Activated CD8-positive, alpha-beta T cell treated with anti-CD3 and anti-CD28 coated beads for 36 hours (primary cell): ENCODE data around the gene C1orf21. TPM values are rescaled to one million over a fixed set of nuclear protein-coding genes. Genes with fewer than 3 reads are reported as not detected.
"Not testable (repeated sequence)": the region's sequence is repeated elsewhere in the genome, so short reads cannot be mapped to it uniquely, and the experiment has no call there.

Experiments
- ATAC-seq: fragments of 200-7000 bp; cut with Tn5 transposase; one replicate; pipeline ENCODE4 v1.10.0; 2021; ENCODE audit warnings: mild to moderate bottlenecking, moderate library complexity
- CTCF ChIA-PET: fragments of 350-600 bp; sonication (Branson Sonifier 250); formaldehyde crosslinking; loops from one replicate; lab custom pipeline; 2021; ENCODE audit warnings: antibody characterized with exemption; lab: Charles Lee
- POLR2A ChIA-PET: fragments of 350-600 bp; sonication (Branson Sonifier 250); formaldehyde crosslinking; loops from one replicate; lab custom pipeline; 2021; ENCODE audit warnings: antibody characterized with exemption; lab: Charles Lee
- DNase-seq: peaks from one replicate; pipeline ENCODE4 v3.0.0-alpha.2; 2020
- H3K27ac Mint-ChIP-seq: one replicate; pipeline ENCODE4 v1.8.0; 2021; ENCODE audit warnings: mild to moderate bottlenecking, mixed read lengths
- H3K27me3 Mint-ChIP-seq: one replicate; pipeline ENCODE4 v1.8.0; 2021; ENCODE audit warnings: mixed read lengths
- H3K36me3 Mint-ChIP-seq: one replicate; pipeline ENCODE4 v1.8.0; 2021; ENCODE audit warnings: low read depth, mixed read lengths
- H3K4me1 Mint-ChIP-seq: one replicate; pipeline ENCODE4 v1.8.0; 2021; ENCODE audit warnings: low read depth, mixed read lengths
- H3K4me3 Mint-ChIP-seq: one replicate; pipeline ENCODE4 v1.8.0; 2021; ENCODE audit warnings: mild to moderate bottlenecking, moderate library complexity, mixed read lengths
- H3K9me3 Mint-ChIP-seq: one replicate; pipeline ENCODE4 v1.8.0; 2021; ENCODE audit warnings: mixed read lengths
- CTCF ChIP-seq: fragments of 200-600 bp; IDR thresholded peaks from one replicate; pipeline ENCODE4 v1.8.0; 2022; ENCODE audit warnings: antibody characterized with exemption, mild to moderate bottlenecking
- intact Hi-C: fragments of 100-400 bp; cut with micrococcal nuclease; formaldehyde crosslinking; loops from one replicate; pipeline ENCODE4 v1.10.0; 2022
- total RNA-seq, 2 experiments: library from RNA; stranded (reverse); gene quantifications; one replicate each; pipeline ENCODE4 v1.2.3, GENCODE V29; 2021

C1orf21 gene
- total RNA-seq, 2 experiments from 2014 or later: 3.8 to 4.6 TPM

GRCh38 chr1:184608990-184609389 lies 222.2 kb downstream of the C1orf21 start:
- Mint-ChIP-seq H3K4me3 (no peak overlapping the region), H3K9me3 (no peaks in the 10 kb centered on the region), H3K27me3 (no peaks in the 10 kb centered on the region), H3K27ac (no peak overlapping the region), H3K36me3 (no peaks in the 10 kb centered on the region), H3K4me1 (no peaks in the 10 kb centered on the region)
- intact Hi-C loops: no loop called here
- DNase-seq (no peak), ATAC-seq (no peak)
- POLR2A ChIA-PET: no interaction called here
- TF ChIP-seq CTCF: no peak
- CTCF ChIA-PET: no interaction called here

- ChIA-PET CTCF (no interaction called here), POLR2A (no interaction called here)
- TF ChIP-seq CTCF: no peak
- ATAC-seq: no peak
- Mint-ChIP-seq H3K27me3 (no peaks in the 10 kb centered on the region), H3K27ac (no peak overlapping the region), H3K4me1 (no peaks in the 10 kb centered on the region), H3K4me3 (no peak overlapping the region), H3K9me3 (no peaks in the 10 kb centered on the region), H3K36me3 (no peaks in the 10 kb centered on the region)
- no peak for DNase-seq
- intact Hi-C loops: no loop called here
Observed at GRCh38 chr1:184610876-184611595, 224.2 kb downstream of the C1orf21 start.

GRCh38 chr1:184612229-184612628 lies 225.4 kb downstream of the C1orf21 start:
- POLR2A ChIA-PET, intact Hi-C loops, H3K4me1 Mint-ChIP-seq, H3K4me3 Mint-ChIP-seq, CTCF ChIA-PET, H3K9me3 Mint-ChIP-seq, H3K36me3 Mint-ChIP-seq, H3K27ac Mint-ChIP-seq, ATAC-seq, DNase-seq, H3K27me3 Mint-ChIP-seq: not testable (repeated sequence)

GRCh38 chr1:184614667-184615066 lies 227.8 kb downstream of the C1orf21 start:
- intact Hi-C loops: no loop called here
- ChIA-PET CTCF (no interaction called here), POLR2A (no interaction called here)
- Mint-ChIP-seq H3K4me1 (no peaks in the 10 kb centered on the region), H3K4me3 (no peak overlapping the region), H3K9me3 (no peaks in the 10 kb centered on the region), H3K27ac (no peak overlapping the region), H3K27me3 (no peaks in the 10 kb centered on the region), H3K36me3 (no peaks in the 10 kb centered on the region)
- TF ChIP-seq CTCF: no peak
- ATAC-seq: no peak
- DNase-seq: no peak

GRCh38 chr1:184615301-184615700 lies 228.5 kb downstream of the C1orf21 start:
- no peak overlapping the region for H3K27ac Mint-ChIP-seq
- POLR2A ChIA-PET: no interaction called here
- no peaks in the 10 kb centered on the region for H3K36me3 Mint-ChIP-seq
- no peaks in the 10 kb centered on the region for H3K4me1 Mint-ChIP-seq
- DNase-seq (no peak), ATAC-seq (no peak)
- CTCF ChIA-PET: no interaction called here
- intact Hi-C loops: no loop called here
- no peak for TF ChIP-seq CTCF
- H3K9me3 Mint-ChIP-seq: no peaks in the 10 kb centered on the region
- no peaks in the 10 kb centered on the region for H3K27me3 Mint-ChIP-seq
- H3K4me3 Mint-ChIP-seq: no peak overlapping the region
